NCI-H345 treated with DMSO at 0.1 percent for 48 hours (cell line): ENCODE results near the gene OS9.

Experiments used
- DNase-seq: peaks from one replicate; lab custom pipeline; 2025; ENCODE audit not compliant: unreplicated experiment; lab: John Stamatoyannopoulos, UW

Gene OS9

DNA sequence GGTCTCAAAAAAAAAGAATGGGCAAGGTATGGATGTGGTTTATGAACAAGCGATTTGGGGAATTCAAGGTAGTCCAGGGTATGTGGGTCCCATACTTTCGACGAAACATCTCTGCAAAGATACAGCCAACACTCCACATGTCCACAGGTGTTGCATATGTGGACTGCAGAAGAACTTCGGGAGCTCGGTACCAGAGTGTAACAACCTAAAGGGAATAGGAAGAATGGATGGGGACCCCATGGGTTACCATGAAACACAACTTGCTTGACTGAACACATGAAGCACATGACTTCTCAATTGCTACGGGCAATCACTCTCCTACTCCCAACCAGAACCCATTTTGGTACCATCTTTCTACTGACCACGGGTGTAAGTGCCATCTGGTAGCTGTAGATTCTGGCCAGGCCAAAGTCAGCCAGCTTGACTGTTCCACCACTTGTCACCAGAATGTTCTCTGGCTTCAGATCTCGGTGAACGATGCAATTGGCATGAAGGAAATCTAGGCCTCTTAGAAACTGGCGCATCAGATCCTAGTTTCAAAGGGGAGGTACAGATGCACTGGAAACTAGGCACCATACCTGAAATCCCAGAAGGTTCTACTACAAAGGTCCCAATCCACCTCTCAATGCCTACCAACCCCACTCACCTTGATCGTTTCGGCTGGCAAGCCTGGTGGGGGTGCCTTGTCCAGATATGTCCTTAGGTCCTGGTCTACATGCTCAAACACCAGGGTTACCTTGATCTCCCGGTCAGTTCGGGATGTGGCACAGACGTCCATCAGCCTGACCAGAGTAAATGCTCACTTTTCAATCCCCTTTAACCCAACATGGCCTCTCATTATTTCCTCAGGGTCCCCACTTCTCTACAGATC is 56.9 kb downstream of the OS9 start:
- DNase-seq: no peak

DNA sequence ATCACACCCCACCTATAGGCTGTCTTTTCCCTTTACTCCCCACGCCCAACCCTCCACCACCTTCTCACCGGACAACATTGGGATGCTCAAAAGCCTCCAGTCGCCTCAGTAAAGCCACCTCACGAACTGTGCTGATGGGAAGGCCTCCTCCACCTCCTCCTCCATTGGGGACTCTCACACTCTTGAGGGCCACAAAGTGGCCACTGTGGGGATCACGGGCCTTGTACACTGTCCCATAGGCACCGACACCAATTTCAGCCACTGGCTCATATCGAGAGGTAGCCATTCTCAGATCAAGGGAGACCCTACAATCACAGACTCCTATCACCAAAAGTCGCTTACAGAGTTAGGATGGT is 57.5 kb downstream of the OS9 start:
- no peak for DNase-seq

- peak; percentile 99 for DNase-seq
Measured at GRCh38 chr12:57751788-57752667, 58.1 kb downstream of the OS9 start, which contains the start of gene CDK4. Gene CDK4, minus strand, starts transcription at chr12:57752310. Its CDS starts 593 bp downstream, at chr12:57751717.

GRCh38 chr12:57752668-57753000 is 58.7 kb downstream of the OS9 start:
- DNase-seq: no peak

DNA sequence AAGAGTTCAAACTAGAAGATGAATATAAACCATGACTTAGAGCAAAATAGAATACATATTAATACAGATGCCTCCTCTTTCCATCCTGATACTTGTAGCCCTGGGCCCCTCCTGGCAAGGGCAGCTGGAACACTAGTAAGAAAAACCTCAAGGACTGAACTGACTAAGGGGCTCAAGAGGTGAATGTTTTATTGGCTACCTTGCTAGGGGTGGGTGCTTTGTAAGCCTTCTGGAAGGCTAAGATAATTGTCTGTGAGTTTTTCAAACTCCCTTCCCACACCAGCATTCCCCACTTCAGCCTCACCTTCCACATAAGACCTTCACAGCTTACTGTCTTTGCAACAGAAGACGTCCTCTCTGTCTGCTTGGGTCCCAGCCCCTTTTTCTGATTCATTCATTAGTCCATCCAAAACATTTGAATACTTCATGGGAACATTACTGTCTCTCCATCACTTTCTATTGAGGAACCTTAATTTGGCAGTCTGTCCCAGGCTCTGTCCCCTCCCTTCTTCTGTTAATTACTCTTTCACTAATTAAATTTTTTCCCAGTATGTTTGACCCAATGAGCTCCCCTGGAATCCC is 59.9 kb downstream of the OS9 start:
- no peak for DNase-seq

DNA sequence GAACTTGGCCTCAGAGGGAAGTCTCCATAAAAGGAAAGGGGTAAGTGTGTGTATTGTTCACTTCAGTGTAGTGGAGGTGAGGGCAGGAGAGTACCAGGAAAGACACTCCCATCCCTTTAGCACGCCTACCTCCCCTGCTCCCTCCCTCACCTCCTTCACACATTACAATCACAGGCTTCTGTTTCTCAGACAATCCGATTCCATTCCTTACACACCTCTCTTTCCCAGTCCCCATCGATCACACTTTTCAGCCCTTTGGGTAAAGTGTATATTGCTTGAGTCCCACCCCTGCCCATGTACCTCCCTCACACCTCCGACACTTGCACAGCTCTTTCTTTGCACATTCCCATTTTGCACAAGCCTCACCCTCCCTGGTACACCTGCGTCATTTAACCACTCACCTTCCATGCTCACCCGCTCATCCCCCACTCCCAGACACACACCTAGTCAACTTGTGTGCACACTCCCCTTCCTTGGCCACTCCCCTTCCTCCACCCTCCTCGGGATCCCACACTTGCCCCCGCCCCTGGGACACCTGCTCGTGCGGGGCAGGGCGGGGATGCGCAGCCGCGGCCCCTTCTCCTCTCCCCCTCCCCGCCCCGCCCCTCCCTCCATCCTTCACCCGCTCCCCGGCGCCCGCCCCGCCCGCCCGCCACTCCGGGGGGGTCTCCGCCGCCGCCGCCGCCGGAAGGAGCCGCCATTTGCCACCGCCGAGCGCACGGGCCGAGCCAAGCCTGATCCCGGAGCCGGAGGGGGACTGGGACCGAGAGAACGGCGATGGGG is 60.7 kb downstream of the OS9 start, which contains the start of gene MARCHF9:
MARCHF9 (plus strand) TSS at position 693 of the 783 bp plus-strand sequence. CDS start 426 bp downstream, outside the sequence.
- DNase-seq: peak; percentile 70

DNA sequence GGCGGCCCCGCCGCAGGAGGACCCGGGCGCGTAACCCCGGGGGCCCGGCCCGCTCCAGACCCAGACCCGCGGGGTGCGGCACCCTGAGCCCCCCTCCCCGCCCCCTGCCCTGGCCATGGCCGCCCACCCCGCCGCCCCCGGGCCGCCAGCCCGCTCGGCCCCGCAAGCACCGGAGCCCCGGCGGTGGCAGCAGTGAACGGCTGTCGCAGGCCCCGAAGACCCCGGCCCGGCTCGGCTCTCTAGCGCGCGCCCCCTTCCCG is 61.2 kb downstream of the OS9 start:
- DNase-seq: no peak

- no peak for DNase-seq
Measured at GRCh38 chr12:57755454-57756372, 61.8 kb downstream of the OS9 start.

DNA sequence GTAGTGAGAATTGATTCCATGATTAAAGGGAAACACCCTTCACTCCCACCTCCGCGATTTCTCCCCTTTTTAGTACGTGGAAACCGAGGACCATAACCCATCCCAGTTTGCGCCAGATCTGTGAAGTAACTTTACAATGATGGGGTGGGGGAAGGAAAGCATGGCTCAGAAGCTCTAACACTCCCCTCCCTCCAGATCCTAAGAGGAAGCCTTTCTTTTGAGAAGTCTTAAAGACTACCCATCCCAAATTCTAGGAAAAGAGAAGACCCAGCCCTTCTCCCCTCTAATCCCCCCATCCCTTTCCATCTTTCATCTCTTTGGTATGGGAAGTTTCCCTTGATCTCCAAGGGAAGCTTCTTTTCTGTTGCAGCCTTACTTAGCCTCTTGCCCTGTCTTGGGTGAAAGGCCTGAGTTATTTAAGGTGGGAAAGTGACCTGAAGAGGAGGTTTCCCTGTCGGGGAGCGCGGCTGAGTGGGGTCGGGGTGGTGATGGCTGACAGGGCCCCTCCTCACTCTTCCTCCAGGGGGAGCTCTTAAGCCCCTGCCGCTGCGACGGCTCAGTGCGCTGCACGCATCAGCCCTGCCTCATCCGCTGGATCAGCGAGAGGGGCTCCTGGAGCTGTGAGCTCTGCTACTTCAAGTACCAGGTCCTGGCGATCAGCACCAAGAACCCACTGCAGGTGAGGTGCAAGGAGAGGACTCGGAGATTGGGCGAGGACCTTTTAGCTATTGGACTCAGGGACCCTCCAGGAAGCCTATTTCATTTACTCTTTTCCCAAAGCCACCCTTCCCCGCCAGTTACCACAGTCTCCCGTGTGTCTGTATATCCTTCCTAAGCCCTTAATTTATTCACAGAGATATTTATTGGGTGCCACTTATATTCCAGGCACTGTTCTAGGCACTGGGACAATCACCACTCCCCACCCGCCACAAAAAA is 62.7 kb downstream of the OS9 start:
- no peak for DNase-seq

DNA sequence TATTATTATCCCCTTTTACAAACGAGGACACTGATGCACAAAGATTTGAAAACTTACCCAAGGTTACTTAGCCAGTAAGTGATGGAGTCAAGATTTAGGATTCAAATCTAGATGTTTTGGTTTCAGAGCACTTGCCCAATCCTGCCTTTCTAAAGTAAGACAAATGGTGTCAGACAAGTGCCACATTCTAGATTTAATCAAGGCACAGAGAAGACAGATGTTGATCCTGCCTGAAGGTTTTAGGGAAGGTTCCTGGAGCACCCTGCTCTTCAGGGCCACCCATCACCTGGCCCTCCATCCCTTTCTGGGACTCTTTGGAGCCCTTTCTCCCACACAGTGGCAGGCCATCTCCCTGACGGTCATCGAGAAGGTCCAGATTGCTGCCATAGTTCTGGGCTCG is 63.8 kb downstream of the OS9 start:
- no peak for DNase-seq

DNA sequence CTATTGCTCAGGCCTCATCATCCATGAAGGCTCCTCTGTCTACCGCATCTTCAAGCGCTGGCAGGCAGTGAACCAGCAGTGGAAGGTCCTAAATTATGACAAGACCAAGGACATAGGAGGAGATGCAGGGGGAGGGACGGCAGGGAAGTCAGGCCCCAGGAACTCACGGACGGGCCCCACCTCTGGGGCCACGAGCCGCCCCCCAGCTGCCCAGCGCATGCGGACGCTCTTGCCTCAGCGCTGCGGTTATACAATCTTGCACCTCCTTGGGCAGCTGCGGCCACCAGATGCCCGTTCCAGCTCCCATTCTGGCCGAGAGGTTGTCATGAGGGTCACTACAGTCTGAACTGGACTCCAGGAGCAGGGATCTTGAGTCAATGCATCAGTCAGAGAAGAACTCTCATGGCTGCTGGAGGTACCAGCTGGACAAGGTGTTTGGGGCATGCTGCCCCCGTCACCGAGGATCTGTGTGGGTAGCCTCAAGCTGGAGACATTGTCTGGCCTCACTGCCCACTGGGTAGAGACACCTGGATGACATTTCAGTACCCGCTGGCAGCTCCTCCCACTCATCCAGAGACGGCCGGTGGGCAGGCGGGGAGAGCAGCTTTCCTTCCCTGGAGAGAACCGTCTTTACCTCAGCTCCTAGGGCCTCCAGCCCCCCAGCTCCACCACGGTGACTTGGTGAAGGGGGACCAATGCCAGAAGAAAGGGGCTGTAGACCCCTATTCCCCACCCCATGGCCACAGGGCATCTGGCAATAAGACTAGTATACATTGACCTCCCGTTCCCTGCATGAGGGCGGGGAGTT is 64.8 kb downstream of the OS9 start:
- no peak for DNase-seq

- DNase-seq: no peak
Measured at GRCh38 chr12:57759360-57759980, 65.5 kb downstream of the OS9 start.

DNA sequence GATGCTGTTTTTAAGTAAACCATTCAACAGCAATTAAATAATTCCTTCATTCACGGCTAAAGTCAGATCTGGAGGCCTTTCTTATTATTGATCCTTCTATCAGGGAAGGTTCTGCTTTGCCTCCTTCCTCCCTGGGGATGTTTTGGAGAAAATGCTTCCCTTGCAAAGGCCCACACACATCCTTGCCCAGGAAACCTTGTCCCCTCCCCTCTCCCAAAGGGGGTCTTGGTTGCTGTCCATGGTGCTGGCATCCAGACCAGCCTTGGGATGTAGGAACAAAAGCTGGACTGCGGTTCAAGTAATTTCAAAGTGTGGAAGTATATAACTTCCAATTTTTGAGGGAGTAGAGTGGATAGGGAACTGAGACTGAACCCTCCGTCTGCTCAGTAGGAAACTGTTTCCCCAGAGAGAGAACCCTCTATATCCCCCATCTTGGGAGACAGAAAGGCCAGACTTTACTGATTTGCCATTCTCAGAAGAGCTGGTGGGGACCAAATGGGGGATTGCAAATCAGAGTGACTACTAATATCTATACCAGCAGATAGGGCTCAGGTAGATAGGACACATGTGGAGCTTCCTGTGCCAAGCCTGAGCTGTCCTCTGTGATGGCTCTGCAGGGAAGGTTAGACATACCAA is 66.5 kb downstream of the OS9 start:
- DNase-seq: no peak

GRCh38 chr12:57761391-57761998 is 67.6 kb downstream of the OS9 start:
- DNase-seq: no peak

- DNase-seq: no peak
Measured at GRCh38 chr12:57762463-57762862, 68.5 kb downstream of the OS9 start.

DNA sequence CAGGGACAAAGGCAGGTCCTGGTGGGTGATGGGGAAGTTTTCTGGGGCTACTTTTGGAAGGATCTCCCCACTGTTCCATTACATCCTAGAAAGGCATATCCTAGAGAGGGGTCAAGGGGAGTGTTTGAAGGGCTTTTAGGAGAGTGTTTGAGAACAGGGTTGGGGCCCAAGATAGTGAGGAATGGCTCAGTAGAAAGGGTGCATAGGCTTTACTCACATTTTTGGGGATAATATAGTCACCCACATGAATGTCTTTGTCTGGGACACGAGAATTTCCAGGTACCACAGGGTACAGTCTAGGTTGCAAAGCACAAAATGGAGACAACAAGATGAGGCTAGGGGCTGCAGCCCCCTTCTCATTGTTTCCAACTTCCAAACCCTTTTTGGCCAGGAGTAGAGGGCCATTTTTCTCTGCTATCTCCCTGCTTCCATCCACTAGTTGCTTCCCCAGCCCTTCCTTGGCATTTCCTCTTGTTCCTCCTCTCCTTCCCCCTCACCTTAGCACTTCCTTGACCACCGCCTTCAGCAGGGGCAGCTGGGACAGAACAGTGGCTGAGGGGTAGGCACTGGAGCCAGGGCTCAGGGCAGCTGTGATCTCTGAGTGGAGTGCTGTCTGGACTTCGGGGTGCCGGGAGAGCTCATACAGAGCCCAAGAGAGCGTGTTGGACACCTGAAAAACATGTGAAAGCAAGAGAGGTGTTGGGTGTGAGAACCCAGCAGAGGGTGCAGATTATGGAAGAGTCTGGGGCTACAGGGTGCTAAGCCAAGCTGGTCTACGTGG is 70.1 kb downstream of the OS9 start:
- no peak for DNase-seq
